Kidney epithelial cell (primary cell): ENCODE data around the gene MAPKAP1. TPM values are rescaled to one million over a fixed set of nuclear protein-coding genes. Genes with fewer than 3 reads are reported as not detected.

ENCODE experiments used
- DNase-seq: peaks from one replicate; pipeline ENCODE4 v3.0.0-alpha.2; 2010; ENCODE audit warnings: low read depth
- H3K27me3 ChIP-seq: 2 replicates; pipeline ENCODE4 v1.6.0; 2011; ENCODE audit warnings: low read length; ENCODE audit not compliant: control insufficient read depth, insufficient read depth
- H3K36me3 ChIP-seq: 2 replicates; pipeline ENCODE4 v1.5.1; 2011; ENCODE audit warnings: low read length; ENCODE audit not compliant: control insufficient read depth, insufficient read depth
- H3K4me3 ChIP-seq: 2 replicates; pipeline ENCODE4 v1.5.1; 2011; ENCODE audit warnings: low read depth, mild to moderate bottlenecking, control low read depth, low read length
- total RNA-seq: library from RNA; depleted of rRNA; stranded (reverse); fragments of >200 nt; gene quantifications from 2 replicates; pipeline ENCODE4 v1.2.3, GENCODE V29; 2015
- TF ChIP-seq, protein P1 (sequence below): IDR thresholded peaks from 2 replicates; pipeline ENCODE4 v1.5.1; 2011; ENCODE audit warnings: mild to moderate bottlenecking, moderate library complexity, low read length, control low read depth, inconsistent platforms; ENCODE audit not compliant: insufficient read depth, poor library complexity, severe bottlenecking

Gene MAPKAP1
- total RNA-seq, 1 donor from 2014 or later = 101 TPM

GRCh38 chr9:125687163-125687863 lies 19.7 kb downstream of the MAPKAP1 start:
- TF ChIP-seq, protein P1, sequence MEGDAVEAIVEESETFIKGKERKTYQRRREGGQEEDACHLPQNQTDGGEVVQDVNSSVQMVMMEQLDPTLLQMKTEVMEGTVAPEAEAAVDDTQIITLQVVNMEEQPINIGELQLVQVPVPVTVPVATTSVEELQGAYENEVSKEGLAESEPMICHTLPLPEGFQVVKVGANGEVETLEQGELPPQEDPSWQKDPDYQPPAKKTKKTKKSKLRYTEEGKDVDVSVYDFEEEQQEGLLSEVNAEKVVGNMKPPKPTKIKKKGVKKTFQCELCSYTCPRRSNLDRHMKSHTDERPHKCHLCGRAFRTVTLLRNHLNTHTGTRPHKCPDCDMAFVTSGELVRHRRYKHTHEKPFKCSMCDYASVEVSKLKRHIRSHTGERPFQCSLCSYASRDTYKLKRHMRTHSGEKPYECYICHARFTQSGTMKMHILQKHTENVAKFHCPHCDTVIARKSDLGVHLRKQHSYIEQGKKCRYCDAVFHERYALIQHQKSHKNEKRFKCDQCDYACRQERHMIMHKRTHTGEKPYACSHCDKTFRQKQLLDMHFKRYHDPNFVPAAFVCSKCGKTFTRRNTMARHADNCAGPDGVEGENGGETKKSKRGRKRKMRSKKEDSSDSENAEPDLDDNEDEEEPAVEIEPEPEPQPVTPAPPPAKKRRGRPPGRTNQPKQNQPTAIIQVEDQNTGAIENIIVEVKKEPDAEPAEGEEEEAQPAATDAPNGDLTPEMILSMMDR = no peak
- no peak for DNase-seq
- H3K4me3 ChIP-seq = no peak overlapping the region
- H3K36me3 ChIP-seq = peaks cover 1% of the 10 kb centered on the region
- no peaks in the 10 kb centered on the region for H3K27me3 ChIP-seq

GRCh38 chr9:125685167-125685566 lies 21.8 kb downstream of the MAPKAP1 start:
- TF ChIP-seq, protein P1 = no peak
- DNase-seq = no peak
- no peaks in the 10 kb centered on the region for H3K36me3 ChIP-seq
- H3K4me3 ChIP-seq = no peak overlapping the region
- H3K27me3 ChIP-seq = no peaks in the 10 kb centered on the region

DNA sequence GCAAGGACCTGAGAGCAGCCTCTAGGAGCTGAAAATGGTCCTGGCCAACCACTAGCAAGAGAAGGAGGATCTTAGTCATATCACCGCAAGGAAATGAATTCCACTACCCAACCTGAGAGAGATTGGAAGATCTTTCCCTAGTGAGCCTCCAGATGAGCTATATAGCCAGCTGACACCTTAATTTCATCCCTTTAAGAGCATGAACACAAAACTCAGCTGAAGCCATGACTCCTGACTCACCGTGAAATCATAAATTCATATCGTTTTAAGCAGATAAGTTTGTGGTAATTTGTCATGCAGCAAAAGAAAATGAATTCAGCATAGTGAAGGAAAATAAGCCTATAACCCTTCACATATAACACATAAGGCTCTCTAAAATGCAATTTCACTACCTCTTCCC lies 23.5 kb downstream of the MAPKAP1 start:
- Histone ChIP-seq H3K4me3 (no peak overlapping the region), H3K27me3 (no peaks in the 10 kb centered on the region), H3K36me3 (no peaks in the 10 kb centered on the region)
- TF ChIP-seq, protein P1 = no peak
- no peak for DNase-seq

- DNase-seq = no peak
- Histone ChIP-seq H3K27me3 (no peaks in the 10 kb centered on the region), H3K4me3 (no peak overlapping the region), H3K36me3 (no peaks in the 10 kb centered on the region)
- TF ChIP-seq, protein P1 = no peak
Measured at GRCh38 chr9:125682340-125682739, 24.7 kb downstream of the MAPKAP1 start.

DNA sequence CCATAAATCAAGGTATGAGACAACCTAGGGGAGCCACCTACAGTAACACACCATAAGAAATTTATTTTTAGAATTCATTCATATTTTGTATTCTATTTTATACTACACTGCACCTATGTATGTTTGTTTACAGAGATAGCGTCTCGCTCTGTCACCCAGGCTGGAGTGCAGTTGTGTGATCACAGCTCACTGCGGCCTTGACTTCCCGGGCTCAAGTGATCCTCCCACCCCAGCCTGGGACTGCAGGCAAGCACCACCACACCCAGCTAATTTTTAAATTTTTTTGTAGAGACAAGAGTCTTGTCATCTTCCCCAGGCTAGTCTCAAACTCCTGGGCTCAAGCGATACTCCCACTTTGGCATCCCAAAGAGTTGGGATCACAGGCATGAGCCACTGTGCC lies 25.4 kb downstream of the MAPKAP1 start:
- TF ChIP-seq, protein P1 = no peak

DNA sequence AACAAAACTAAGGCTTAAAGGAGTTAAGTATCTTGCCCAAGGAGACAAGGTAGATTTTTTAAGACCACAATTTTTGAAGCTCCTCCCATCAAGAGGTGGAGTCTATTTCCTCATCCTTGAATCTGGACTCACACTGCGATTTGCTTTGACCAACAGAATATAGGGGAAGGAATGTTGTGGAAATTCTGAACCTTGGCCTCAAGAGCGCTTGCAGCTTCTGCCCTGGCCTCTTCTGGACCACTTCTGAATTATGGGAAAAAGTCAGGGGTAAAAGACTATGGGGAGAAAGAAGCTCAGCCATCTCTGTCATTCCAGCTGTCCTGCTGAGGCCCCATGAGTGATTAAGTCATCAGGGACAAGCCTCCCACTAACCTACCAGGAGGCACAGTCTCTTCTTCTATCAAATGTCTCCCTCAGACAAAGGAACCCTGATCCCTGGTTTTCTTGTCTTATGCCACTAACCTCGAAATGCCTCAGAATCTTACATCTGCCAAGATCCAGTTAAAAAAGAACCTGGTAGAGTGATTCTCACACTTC lies 25.9 kb downstream of the MAPKAP1 start:
- DNase-seq = no peak
- TF ChIP-seq, protein P1 = no peak
- Histone ChIP-seq H3K4me3 (no peak overlapping the region), H3K36me3 (no peaks in the 10 kb centered on the region), H3K27me3 (no peaks in the 10 kb centered on the region)

More for the DNA sequence above, 25.4 kb downstream of the MAPKAP1 start:
- H3K27me3 ChIP-seq = no peaks in the 10 kb centered on the region
- no peak overlapping the region for H3K4me3 ChIP-seq
- no peaks in the 10 kb centered on the region for H3K36me3 ChIP-seq
- no peak for DNase-seq
